DND-41 (cell line): ENCODE data around the gene RUNX2.

Source experiments
- CTCF ChIP-seq: IDR thresholded peaks from 2 replicates; pipeline ENCODE4 v1.5.1; 2012; ENCODE audit warnings: borderline replicate concordance, low read length, moderate library complexity, mild to moderate bottlenecking; ENCODE audit not compliant: poor library complexity, severe bottlenecking; ENCODE audit errors: extremely low read depth
- EZH2 ChIP-seq: IDR thresholded peaks from 3 replicates; pipeline ENCODE4 v1.6.1; 2012; ENCODE audit warnings: borderline replicate concordance, low read depth, mild to moderate bottlenecking, moderate library complexity, low read length, inconsistent platforms; ENCODE audit not compliant: severe bottlenecking

- no peak for TF ChIP-seq CTCF
- no peak for TF ChIP-seq EZH2
Observed at GRCh38 chr6:45278367-45278766, 49.8 kb upstream of the RUNX2 start.
